Mesothelial cell of epicardium (in vitro differentiated cells): ENCODE data around the gene BEND7. TPM values are rescaled to one million over a fixed set of nuclear protein-coding genes. Genes with fewer than 3 reads are reported as not detected.

Experiments used
- DNase-seq, 2 experiments: peaks; one replicate each; pipeline ENCODE4 v3.0.0; 2021; ENCODE audit warnings: low spot score in 2 of 2; ENCODE audit not compliant: unreplicated experiment in 2 of 2
- H3K27ac Mint-ChIP-seq: 2 replicates; pipeline ENCODE4 v1.8.0; 2021; ENCODE audit warnings: mixed read lengths
- H3K27me3 Mint-ChIP-seq: 2 replicates; pipeline ENCODE4 v1.8.0; 2021; ENCODE audit warnings: low read depth, mixed read lengths
- H3K36me3 Mint-ChIP-seq: 2 replicates; pipeline ENCODE4 v1.8.0; 2021; ENCODE audit warnings: mixed read lengths
- H3K4me1 Mint-ChIP-seq: 2 replicates; pipeline ENCODE4 v1.8.0; 2021; ENCODE audit warnings: mixed read lengths
- H3K4me3 Mint-ChIP-seq: 2 replicates; pipeline ENCODE4 v1.8.0; 2021; ENCODE audit warnings: mild to moderate bottlenecking, moderate library complexity, mixed read lengths
- H3K9me3 Mint-ChIP-seq: 2 replicates; pipeline ENCODE4 v1.8.0; 2021; ENCODE audit warnings: mixed read lengths
- CTCF ChIP-seq: fragments of 200-600 bp; sonication (generic); IDR thresholded peaks from one replicate; pipeline ENCODE4 v1.5.0; 2021; ENCODE audit warnings: antibody characterized with exemption; ENCODE audit not compliant: unreplicated experiment
- total RNA-seq: library from RNA; stranded (reverse); gene quantifications from 3 replicates; pipeline ENCODE4 v1.2.1, GENCODE V29; 2021

The BEND7 gene
- total RNA-seq, 1 donor from 2014 or later: 38.2 TPM

GRCh38 chr10:13563481-13564445 is 34.9 kb upstream of the BEND7 start:
- DNase-seq: no peak
- H3K9me3 Mint-ChIP-seq: peaks cover 20% of the 10 kb centered on the region
- no peak for TF ChIP-seq CTCF
- H3K36me3 Mint-ChIP-seq: no peaks in the 10 kb centered on the region
- H3K4me1 Mint-ChIP-seq: no peaks in the 10 kb centered on the region
- H3K27me3 Mint-ChIP-seq: peaks cover 14% of the 10 kb centered on the region
- no peak overlapping the region for H3K27ac Mint-ChIP-seq
- H3K4me3 Mint-ChIP-seq: no peak overlapping the region

GRCh38 chr10:13560597-13560996 is 31.8 kb upstream of the BEND7 start:
- Mint-ChIP-seq H3K9me3 (peaks cover 26% of the 10 kb centered on the region), H3K27me3 (peaks cover 3% of the 10 kb centered on the region), H3K36me3 (no peaks in the 10 kb centered on the region), H3K4me3 (no peak overlapping the region), H3K27ac (no peak overlapping the region), H3K4me1 (peaks cover 2% of the 10 kb centered on the region)
- DNase-seq: no peak
- no peak for TF ChIP-seq CTCF

GRCh38 chr10:13559124-13559700 is 30.4 kb upstream of the BEND7 start:
- Mint-ChIP-seq H3K27me3 (no peaks in the 10 kb centered on the region), H3K4me1 (peaks cover 2% of the 10 kb centered on the region), H3K4me3 (no peak overlapping the region), H3K27ac (no peak overlapping the region), H3K9me3 (peaks cover 12% of the 10 kb centered on the region), H3K36me3 (no peaks in the 10 kb centered on the region)
- TF ChIP-seq CTCF: no peak
- DNase-seq: no peak

GRCh38 chr10:13555884-13556510 is 27.2 kb upstream of the BEND7 start:
- DNase-seq: no peak
- Mint-ChIP-seq H3K4me1 (peaks cover 2% of the 10 kb centered on the region), H3K27me3 (no peaks in the 10 kb centered on the region), H3K27ac (no peak overlapping the region), H3K4me3 (no peak overlapping the region), H3K36me3 (peaks cover 1% of the 10 kb centered on the region), H3K9me3 (peaks cover 11% of the 10 kb centered on the region)
- no peak for TF ChIP-seq CTCF

GRCh38 chr10:13550802-13551201 is 22.0 kb upstream of the BEND7 start:
- Mint-ChIP-seq H3K27ac (no peak overlapping the region), H3K9me3 (peaks cover 32% of the 10 kb centered on the region), H3K4me3 (no peak overlapping the region), H3K36me3 (peaks cover 1% of the 10 kb centered on the region), H3K27me3 (peaks cover 6% of the 10 kb centered on the region), H3K4me1 (no peaks in the 10 kb centered on the region)
- no peak for DNase-seq
- no peak for TF ChIP-seq CTCF
